H9 (cell line): Measurements from ENCODE around the gene HDX. TPM values are rescaled to one million over a fixed set of nuclear protein-coding genes. Genes with fewer than 3 reads are reported as not detected.

Experiments used
- DNase-seq: peaks from one replicate; pipeline ENCODE4 v3.0.0-alpha.2; 2017
- H2AFZ ChIP-seq: one replicate; pipeline ENCODE4 v1.6.1; 2013; ENCODE audit warnings: mild to moderate bottlenecking, low read length, control low read depth, moderate library complexity
- H2AK5ac ChIP-seq: 2 replicates; pipeline ENCODE4 v1.6.1; 2013; ENCODE audit warnings: low read length, control low read depth, mixed read lengths; ENCODE audit not compliant: insufficient read length
- H2BK120ac ChIP-seq: one replicate; pipeline ENCODE4 v1.6.1; 2013; ENCODE audit warnings: low read depth, mild to moderate bottlenecking, low read length, control low read depth, inconsistent platforms; ENCODE audit not compliant: poor library complexity, severe bottlenecking
- H2BK12ac ChIP-seq: 2 replicates; pipeline ENCODE4 v1.6.1; 2013; ENCODE audit warnings: low read length, control low read depth, mixed read lengths, low read depth; ENCODE audit not compliant: insufficient read length
- H2BK15ac ChIP-seq: 2 replicates; pipeline ENCODE4 v1.6.1; 2013; ENCODE audit warnings: low read depth, low read length, control low read depth
- H2BK20ac ChIP-seq: one replicate; pipeline ENCODE4 v1.6.1; 2013; ENCODE audit warnings: low read depth, mild to moderate bottlenecking, low read length, control low read depth, inconsistent platforms; ENCODE audit not compliant: poor library complexity, severe bottlenecking
- H2BK5ac ChIP-seq: 2 replicates; pipeline ENCODE4 v1.6.1; 2013; ENCODE audit warnings: low read length, control low read depth, mixed read lengths; ENCODE audit not compliant: insufficient read length
- H3K14ac ChIP-seq: 2 replicates; pipeline ENCODE4 v1.6.1; 2013; ENCODE audit warnings: low read length, control low read depth; ENCODE audit not compliant: insufficient read depth
- H3K18ac ChIP-seq: 2 replicates; pipeline ENCODE4 v1.6.1; 2013; ENCODE audit warnings: low read depth, mild to moderate bottlenecking, mixed read lengths, low read length, control low read depth; ENCODE audit not compliant: insufficient read length
- H3K23ac ChIP-seq: 2 replicates; pipeline ENCODE4 v1.6.1; 2013; ENCODE audit warnings: low read length, control low read depth, mixed read lengths, low read depth; ENCODE audit not compliant: insufficient read length
- H3K23me2 ChIP-seq: 2 replicates; pipeline ENCODE4 v1.6.1; 2013; ENCODE audit warnings: low read depth, mild to moderate bottlenecking, mixed read lengths, low read length, control low read depth; ENCODE audit not compliant: insufficient read length, poor library complexity, severe bottlenecking
- H3K27ac ChIP-seq: 2 replicates; pipeline ENCODE4 v1.5.1; 2013; ENCODE audit warnings: low read length, control low read depth, mixed read lengths, low read depth; ENCODE audit not compliant: insufficient read length
- H3K27me3 ChIP-seq: 2 replicates; pipeline ENCODE4 v1.6.1; 2013; ENCODE audit warnings: low read length, control low read depth, inconsistent platforms; ENCODE audit not compliant: insufficient read depth
- H3K4ac ChIP-seq: 2 replicates; pipeline ENCODE4 v1.6.1; 2013; ENCODE audit warnings: low read depth, mild to moderate bottlenecking, control low read depth, inconsistent platforms, low read length, moderate library complexity
- H3K4me1 ChIP-seq: 2 replicates; pipeline ENCODE4 v1.6.1; 2013; ENCODE audit warnings: low read length, control low read depth, inconsistent platforms; ENCODE audit not compliant: insufficient read depth
- H3K4me2 ChIP-seq: 2 replicates; pipeline ENCODE4 v1.6.1; 2013; ENCODE audit warnings: low read length, control low read depth, mixed read lengths; ENCODE audit not compliant: insufficient read length, insufficient read depth
- H3K56ac ChIP-seq: 2 replicates; pipeline ENCODE4 v1.6.1; 2013; ENCODE audit warnings: low read depth, mild to moderate bottlenecking, mixed read lengths, low read length, control low read depth; ENCODE audit not compliant: insufficient read length
- H3K79me1 ChIP-seq: 2 replicates; pipeline ENCODE4 v1.6.1; 2013; ENCODE audit warnings: low read depth, mild to moderate bottlenecking, moderate library complexity, low read length, control low read depth, inconsistent platforms; ENCODE audit not compliant: insufficient read depth, poor library complexity, severe bottlenecking
- H3K79me2 ChIP-seq: 2 replicates; pipeline ENCODE4 v1.6.1; 2013; ENCODE audit warnings: low read length, control low read depth, inconsistent platforms; ENCODE audit not compliant: insufficient read depth
- H3K9ac ChIP-seq: 2 replicates; pipeline ENCODE4 v1.6.1; 2013; ENCODE audit warnings: low read length, control low read depth, mixed read lengths; ENCODE audit not compliant: insufficient read length; ENCODE audit errors: extremely low read depth
- H3K9me3 ChIP-seq: one replicate; pipeline ENCODE4 v1.6.1; 2013; ENCODE audit warnings: low read depth, low read length, inconsistent platforms; ENCODE audit not compliant: control insufficient read depth
- H3T11ph ChIP-seq: one replicate; pipeline ENCODE4 v1.6.1; 2013; ENCODE audit warnings: mild to moderate bottlenecking, low read length, control low read depth, inconsistent platforms
- H4K20me1 ChIP-seq: one replicate; pipeline ENCODE4 v1.6.1; 2013; ENCODE audit not compliant: control insufficient read depth, insufficient read length, insufficient read depth
- H4K5ac ChIP-seq: 2 replicates; pipeline ENCODE4 v1.6.1; 2013; ENCODE audit warnings: low read depth, mild to moderate bottlenecking, mixed read lengths, low read length, control low read depth; ENCODE audit not compliant: insufficient read length
- H4K8ac ChIP-seq: replicated peaks from 2 replicates; pipeline ENCODE4 v1.6.1; 2013; ENCODE audit warnings: low read length, control low read depth, mixed read lengths, low read depth; ENCODE audit not compliant: insufficient read length
- H4K91ac ChIP-seq: 2 replicates; pipeline ENCODE4 v1.6.1; 2013; ENCODE audit warnings: low read depth, mild to moderate bottlenecking, moderate library complexity, mixed read lengths, low read length, control low read depth; ENCODE audit not compliant: insufficient read length
- H3K27ac Mint-ChIP-seq, 3 experiments: 2 replicates in 2 of 3; 3 replicates in 1 of 3; pipeline ENCODE4 v1.8.0; 2020 to 2021; ENCODE audit warnings: mixed read lengths in 3 of 3, mild to moderate bottlenecking in 1 of 3, moderate library complexity in 1 of 3
- H3K27me3 Mint-ChIP-seq: 2 replicates; pipeline ENCODE4 v1.8.0; 2021; ENCODE audit warnings: low read depth, mild to moderate bottlenecking, moderate library complexity, mixed read lengths
- H3K36me3 Mint-ChIP-seq, 3 experiments: 2 replicates in 2 of 3; 3 replicates in 1 of 3; pipeline ENCODE4 v1.8.0; 2020 to 2021; ENCODE audit warnings: low read depth in 3 of 3, mixed read lengths in 3 of 3; ENCODE audit not compliant: insufficient read depth in 1 of 3
- H3K4me1 Mint-ChIP-seq, 2 experiments: 2 replicates each; pipeline ENCODE4 v1.8.0; 2020; ENCODE audit warnings: mixed read lengths in 2 of 2
- H3K4me3 Mint-ChIP-seq, 2 experiments: 2 replicates in 1 of 2; 3 replicates in 1 of 2; pipeline ENCODE4 v1.8.0; 2020 to 2021; ENCODE audit warnings: mild to moderate bottlenecking in 2 of 2, mixed read lengths in 2 of 2, moderate library complexity in 1 of 2
- H3K9me3 Mint-ChIP-seq, 2 experiments: 2 replicates in 1 of 2; 3 replicates in 1 of 2; pipeline ENCODE4 v1.8.0; 2020; ENCODE audit warnings: mild to moderate bottlenecking in 2 of 2, mixed read lengths in 2 of 2, moderate library complexity in 1 of 2
- total RNA-seq: library from RNA; stranded (reverse); gene quantifications from 2 replicates; pipeline ENCODE4 v1.2.1, GENCODE V29; 2021
- TF ChIP-seq, protein P1 (sequence below): fragments of 200-600 bp; sonication (generic); conservative IDR thresholded peaks from 3 replicates; pipeline ENCODE4 v1.8.0; 2021; ENCODE audit warnings: antibody characterized with exemption, mild to moderate bottlenecking

The HDX gene
- total RNA-seq, 1 experiment from 2014 or later, result 5.0 TPM

DNA sequence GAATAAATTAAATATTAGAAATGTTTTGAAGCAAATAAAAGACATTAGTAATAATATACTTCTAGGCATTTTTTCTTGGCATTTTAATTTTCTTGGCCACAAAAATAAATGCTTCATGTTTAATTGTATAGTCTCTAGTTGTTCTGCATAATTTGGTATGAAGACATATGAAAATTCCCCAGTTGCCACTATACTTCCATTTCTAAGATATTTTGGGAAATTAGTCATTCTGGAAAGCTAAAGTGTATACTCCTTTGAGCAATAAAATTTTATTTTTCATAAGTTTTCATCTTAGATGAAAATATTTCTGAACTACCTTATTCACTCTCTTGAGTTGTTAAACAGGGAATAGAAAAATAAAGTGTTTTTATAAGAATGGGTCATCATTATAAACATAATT, 13.8 kb downstream of the HDX start:
- Histone ChIP-seq H4K20me1 (no peaks in the 10 kb centered on the region), H3K18ac (no peak overlapping the region), H2AFZ (no peak overlapping the region), H3K23ac (no peak overlapping the region), H3K4ac (no peak overlapping the region), H3K79me2 (no peaks in the 10 kb centered on the region), H3K4me2 (no peak overlapping the region), H2BK20ac (no peak overlapping the region), H3K27me3 (no peaks in the 10 kb centered on the region), H3K14ac (no peak overlapping the region), H3K56ac (no peak overlapping the region), H2BK5ac (no peak overlapping the region), H3K79me1 (no peaks in the 10 kb centered on the region), H4K8ac (no peak overlapping the region), H3K9ac (no peak overlapping the region), H3K27ac (no peak overlapping the region), H4K91ac (no peak overlapping the region), H3K9me3 (peaks cover 28% of the 10 kb centered on the region), H2BK15ac (no peak overlapping the region), H2BK120ac (no peak overlapping the region), H3K23me2 (no peaks in the 10 kb centered on the region), H2AK5ac (no peak overlapping the region), H3T11ph (no peak overlapping the region), H4K5ac (no peak overlapping the region), H2BK12ac (no peak overlapping the region), H3K4me1 (no peaks in the 10 kb centered on the region)
- DNase-seq, result no peak
- H3K27ac Mint-ChIP-seq, result no peak overlapping the region
- no peak overlapping the region for H3K4me3 Mint-ChIP-seq
- H3K4me1 Mint-ChIP-seq, result no peaks in the 10 kb centered on the region
- TF ChIP-seq, protein P1, sequence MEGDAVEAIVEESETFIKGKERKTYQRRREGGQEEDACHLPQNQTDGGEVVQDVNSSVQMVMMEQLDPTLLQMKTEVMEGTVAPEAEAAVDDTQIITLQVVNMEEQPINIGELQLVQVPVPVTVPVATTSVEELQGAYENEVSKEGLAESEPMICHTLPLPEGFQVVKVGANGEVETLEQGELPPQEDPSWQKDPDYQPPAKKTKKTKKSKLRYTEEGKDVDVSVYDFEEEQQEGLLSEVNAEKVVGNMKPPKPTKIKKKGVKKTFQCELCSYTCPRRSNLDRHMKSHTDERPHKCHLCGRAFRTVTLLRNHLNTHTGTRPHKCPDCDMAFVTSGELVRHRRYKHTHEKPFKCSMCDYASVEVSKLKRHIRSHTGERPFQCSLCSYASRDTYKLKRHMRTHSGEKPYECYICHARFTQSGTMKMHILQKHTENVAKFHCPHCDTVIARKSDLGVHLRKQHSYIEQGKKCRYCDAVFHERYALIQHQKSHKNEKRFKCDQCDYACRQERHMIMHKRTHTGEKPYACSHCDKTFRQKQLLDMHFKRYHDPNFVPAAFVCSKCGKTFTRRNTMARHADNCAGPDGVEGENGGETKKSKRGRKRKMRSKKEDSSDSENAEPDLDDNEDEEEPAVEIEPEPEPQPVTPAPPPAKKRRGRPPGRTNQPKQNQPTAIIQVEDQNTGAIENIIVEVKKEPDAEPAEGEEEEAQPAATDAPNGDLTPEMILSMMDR, result no peak
- H3K9me3 Mint-ChIP-seq, result peaks cover 60 to 61% of the 10 kb centered on the region in 2 experiments
- H3K36me3 Mint-ChIP-seq, result peaks cover 28 to 42% (median 37%) of the 10 kb centered on the region in 3 experiments
- no peaks in the 10 kb centered on the region for H3K27me3 Mint-ChIP-seq
